GM23338 (cell line): Measurements from ENCODE around the gene LYPD4. TPM values are rescaled to one million over a fixed set of nuclear protein-coding genes. Genes with fewer than 3 reads are reported as not detected.
A peak's percentile ranks its signal among the peaks of the same experiment; 100 is the strongest.

Experiments used
- ATAC-seq: fragments of 200-7000 bp; cut with Tn5 transposase; 3 replicates; pipeline ENCODE4 v1.9.1; 2020
- DNase-seq: peaks from one replicate; pipeline ENCODE4 v3.0.0-alpha.2; 2015; ENCODE audit warnings: low spot score
- H2AFZ ChIP-seq: fragments of 200-600 bp; sonication (generic); 2 replicates; pipeline ENCODE4 v1.8.0; 2016; ENCODE audit warnings: antibody characterized with exemption, mild to moderate bottlenecking, moderate library complexity
- H3F3A ChIP-seq: fragments of 200-600 bp; sonication (generic); replicated peaks from 2 replicates; pipeline ENCODE4 v1.8.0; 2017; ENCODE audit warnings: antibody characterized with exemption, mixed run types, low read depth
- H3K27ac ChIP-seq: fragments of 200-600 bp; sonication (generic); 2 replicates; pipeline ENCODE4 v1.6.1; 2016; ENCODE audit warnings: low read depth
- H3K27me3 ChIP-seq: fragments of 200-600 bp; sonication (generic); 2 replicates; pipeline ENCODE4 v1.8.0; 2016; ENCODE audit warnings: mild to moderate bottlenecking, mixed run types, moderate library complexity; ENCODE audit not compliant: insufficient read depth
- H3K36me3 ChIP-seq: fragments of 200-600 bp; sonication (generic); 2 replicates; pipeline ENCODE4 v1.8.0; 2016; ENCODE audit warnings: mild to moderate bottlenecking; ENCODE audit not compliant: insufficient read depth
- H3K4me1 ChIP-seq: fragments of 200-600 bp; sonication (generic); 2 replicates; pipeline ENCODE4 v1.8.0; 2016; ENCODE audit warnings: mild to moderate bottlenecking, moderate library complexity; ENCODE audit not compliant: insufficient read depth
- H3K4me2 ChIP-seq: fragments of 200-600 bp; sonication (generic); 2 replicates; pipeline ENCODE4 v1.7.1; 2017; ENCODE audit warnings: mixed run types
- H3K4me3 ChIP-seq: fragments of 200-600 bp; sonication (generic); 2 replicates; pipeline ENCODE4 v1.6.1; 2016; ENCODE audit warnings: mixed run types
- H3K79me2 ChIP-seq: fragments of 200-600 bp; sonication (generic); replicated peaks from 2 replicates; pipeline ENCODE4 v1.8.0; 2017; ENCODE audit warnings: mild to moderate bottlenecking; ENCODE audit not compliant: insufficient read depth
- H3K9me2 ChIP-seq: fragments of 200-600 bp; sonication (generic); 2 replicates; pipeline ENCODE4 v1.8.0; 2017; ENCODE audit not compliant: insufficient read depth
- H4K20me1 ChIP-seq: fragments of 200-600 bp; sonication (generic); replicated peaks from 2 replicates; pipeline ENCODE4 v1.8.0; 2017; ENCODE audit warnings: mild to moderate bottlenecking; ENCODE audit not compliant: insufficient read depth
- H3K27ac Mint-ChIP-seq: 2 replicates; pipeline ENCODE4 v1.8.0; 2020; ENCODE audit warnings: inconsistent platforms, mild to moderate bottlenecking, moderate library complexity, mixed read lengths
- H3K27me3 Mint-ChIP-seq: 3 replicates; pipeline ENCODE4 v1.8.0; 2022; ENCODE audit warnings: low read depth, mild to moderate bottlenecking, moderate library complexity, mixed read lengths, inconsistent platforms; ENCODE audit not compliant: insufficient read depth, poor library complexity
- H3K36me3 Mint-ChIP-seq: 3 replicates; pipeline ENCODE4 v1.8.0; 2021; ENCODE audit warnings: low read depth, mild to moderate bottlenecking, inconsistent platforms, moderate library complexity, mixed read lengths
- H3K4me1 Mint-ChIP-seq: 3 replicates; pipeline ENCODE4 v1.8.0; 2020; ENCODE audit warnings: mild to moderate bottlenecking, inconsistent platforms, mixed read lengths
- H3K4me3 Mint-ChIP-seq: 3 replicates; pipeline ENCODE4 v1.8.0; 2021; ENCODE audit warnings: moderate library complexity, mild to moderate bottlenecking, inconsistent platforms, mixed read lengths
- H3K9me3 Mint-ChIP-seq: 3 replicates; pipeline ENCODE4 v1.8.0; 2020; ENCODE audit warnings: moderate library complexity, mild to moderate bottlenecking, inconsistent platforms, mixed read lengths
- CREB1 ChIP-seq: fragments of 250-450 bp; sonication (Bioruptor Pico); IDR thresholded peaks from 2 replicates; pipeline ENCODE4 v1.5.0; 2020; ENCODE audit warnings: low read depth, mild to moderate bottlenecking, moderate library complexity
- EZH2 ChIP-seq: fragments of 200-600 bp; sonication (generic); IDR thresholded peaks from one replicate; pipeline ENCODE4 v1.8.0; 2017; ENCODE audit warnings: antibody characterized with exemption, mild to moderate bottlenecking, low read depth; ENCODE audit not compliant: unreplicated experiment
- JUNB ChIP-seq: IDR thresholded peaks from one replicate; pipeline ENCODE4 v1.6.1; 2016; ENCODE audit warnings: antibody characterized with exemption; ENCODE audit not compliant: unreplicated experiment
- POLR2AphosphoS5 ChIP-seq: IDR thresholded peaks from 2 replicates; pipeline ENCODE4 v1.6.1; 2016; ENCODE audit warnings: antibody characterized with exemption, low read depth
- STAT1 ChIP-seq: IDR thresholded peaks from one replicate; pipeline ENCODE4 v1.6.1; 2016; ENCODE audit warnings: antibody characterized with exemption; ENCODE audit not compliant: unreplicated experiment
- ZNF331 ChIP-seq: fragments of 250-450 bp; sonication (Bioruptor Pico); IDR thresholded peaks from 2 replicates; pipeline ENCODE4 v1.5.0; 2020; ENCODE audit warnings: low read depth, mild to moderate bottlenecking, moderate library complexity
- polyA plus RNA-seq: library from polyadenylated mRNA; unstranded; fragments of >200 nt; fragmentation: Nextera tagmentation; extraction: Ambion mirVana; gene quantifications from 2 replicates; pipeline ENCODE4 v1.2.1, GENCODE V29; 2016
- total RNA-seq: library from RNA; depleted of rRNA; stranded (reverse); fragments of >200 nt; shearing (Covaris generic); gene quantifications from 2 replicates; pipeline ENCODE4 v1.2.3, GENCODE V29; 2014
- TF ChIP-seq, protein P1 (sequence below): IDR thresholded peaks from one replicate; pipeline ENCODE4 v1.6.1; 2018; ENCODE audit warnings: antibody characterized with exemption; ENCODE audit not compliant: unreplicated experiment
- TF ChIP-seq, protein P2 (sequence below): fragments of 250-450 bp; sonication (Bioruptor Pico); IDR thresholded peaks from 2 replicates; pipeline ENCODE4 v1.5.0; 2020; ENCODE audit warnings: mild to moderate bottlenecking, moderate library complexity
- TF ChIP-seq, protein P3 (sequence below), 2 experiments: fragments of 200-600 bp in 1 of 2; sonication (generic) in 1 of 2; conservative IDR thresholded peaks; 2 replicates each; pipeline versions ENCODE4 v1.5.1 to v1.6.1; 2016 to 2017; ENCODE audit warnings: antibody characterized with exemption in 2 of 2, low read depth in 2 of 2, mild to moderate bottlenecking in 2 of 2, moderate library complexity in 1 of 2

Gene LYPD4
- total and polyA plus RNA-seq, 2 experiments from 2014 or later: not detected

DNA sequence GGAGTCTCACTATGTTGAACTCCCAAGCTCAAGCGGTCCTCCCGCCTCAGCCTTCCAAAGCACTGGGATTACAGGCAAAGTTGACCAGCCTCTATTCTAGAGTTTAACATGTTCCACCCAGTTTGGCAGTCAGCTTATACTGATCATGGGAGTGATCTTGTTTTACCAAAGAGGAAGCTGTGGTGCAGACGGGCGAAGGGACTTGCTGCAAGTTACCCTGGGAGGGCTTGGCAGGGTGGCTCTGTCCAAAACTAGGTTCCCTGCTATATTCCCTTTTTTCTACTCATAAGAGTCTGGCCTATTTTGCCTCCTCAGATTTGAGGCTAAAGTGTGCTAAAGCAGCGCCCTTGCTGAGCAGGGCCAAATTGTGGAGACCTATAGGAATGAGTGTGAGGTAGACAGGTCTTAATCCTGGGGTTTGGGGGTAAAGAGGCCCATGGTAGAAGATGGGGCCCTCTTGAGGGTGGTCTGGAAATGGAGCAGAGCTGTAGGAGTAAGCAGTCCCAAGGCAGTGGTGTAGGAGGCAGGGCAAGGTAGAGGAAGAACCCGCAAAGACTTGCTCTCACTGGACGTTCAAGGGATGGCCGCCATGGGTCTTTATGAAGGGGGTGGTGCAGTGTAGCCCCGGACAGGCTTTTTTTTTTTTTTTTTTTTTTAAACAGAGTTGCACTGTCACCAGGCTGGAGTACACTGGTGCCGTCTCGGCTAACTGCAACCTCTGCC is 18.9 kb upstream of the LYPD4 start:
- H3K4me1 ChIP-seq: peaks cover 47% of the 10 kb centered on the region
- Mint-ChIP-seq H3K27ac (peak overlapping the region; percentile 94), H3K4me1 (peaks cover 47% of the 10 kb centered on the region), H3K27me3 (peaks cover 32% of the 10 kb centered on the region), H3K9me3 (peaks cover 3% of the 10 kb centered on the region; the same call in 1 of the 3 replicates), H3K36me3 (peaks cover 80% of the 10 kb centered on the region), H3K4me3 (peak overlapping the region; percentile 85)
- peaks cover 69% of the 10 kb centered on the region for H4K20me1 ChIP-seq
- DNase-seq (no peak), ATAC-seq (no peak)
- H3K9me2 ChIP-seq: no peaks in the 10 kb centered on the region
- H3K79me2 ChIP-seq: peaks cover 80% of the 10 kb centered on the region
- no peaks in the 10 kb centered on the region for H3K27me3 ChIP-seq
- no peak overlapping the region for H2AFZ ChIP-seq
- H3K36me3 ChIP-seq: peaks cover 71% of the 10 kb centered on the region
- peak overlapping the region; percentile 99 for H3K4me2 ChIP-seq
- H3F3A ChIP-seq: peaks cover 74% of the 10 kb centered on the region
- H3K27ac ChIP-seq: peak overlapping the region; percentile 98
- H3K4me3 ChIP-seq: peak overlapping the region; percentile 69
- TF ChIP-seq POLR2AphosphoS5: peak; percentile 24; the same call in 1 of the 2 replicates
- no peak for TF ChIP-seq STAT1

DNA sequence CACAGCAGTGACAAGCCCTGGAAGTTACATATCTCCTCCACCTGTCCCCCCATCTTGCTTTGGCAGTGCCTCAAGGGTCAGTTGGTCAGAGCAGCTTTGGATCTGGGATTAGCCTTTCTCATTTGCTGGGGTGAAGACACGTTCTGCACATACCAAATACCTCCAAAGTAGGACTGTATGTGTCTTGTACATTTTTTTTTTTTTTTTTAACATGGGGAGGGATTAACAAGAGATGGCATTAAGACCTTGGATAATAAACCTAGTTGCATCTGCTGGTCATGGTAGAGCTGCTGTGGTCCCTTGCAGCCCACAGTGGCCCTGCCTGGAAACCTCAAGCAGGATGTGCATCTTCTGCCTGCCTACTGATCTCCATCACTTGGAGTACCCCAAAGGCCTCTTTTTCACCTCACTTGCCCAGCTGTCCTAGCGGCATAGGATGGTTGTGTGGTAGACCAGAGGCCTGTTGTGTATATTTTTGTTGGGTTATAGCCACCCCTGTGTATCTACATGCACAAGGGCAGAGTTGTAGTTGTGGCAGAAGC is 18.0 kb upstream of the LYPD4 start:
- Histone ChIP-seq H3K4me1 (peaks cover 41% of the 10 kb centered on the region), H3K27ac (peak overlapping the region; percentile 98), H3K27me3 (no peaks in the 10 kb centered on the region), H3K36me3 (peaks cover 63% of the 10 kb centered on the region), H3K4me3 (peak overlapping the region; percentile 69), H2AFZ (no peak overlapping the region), H3F3A (peaks cover 65% of the 10 kb centered on the region), H4K20me1 (peaks cover 60% of the 10 kb centered on the region), H3K4me2 (peak overlapping the region; percentile 99), H3K9me2 (no peaks in the 10 kb centered on the region), H3K79me2 (peaks cover 72% of the 10 kb centered on the region)
- Mint-ChIP-seq H3K4me3 (peak overlapping the region; percentile 85), H3K9me3 (peaks cover 3% of the 10 kb centered on the region; the same call in 1 of the 3 replicates), H3K36me3 (peaks cover 72% of the 10 kb centered on the region), H3K27ac (peak overlapping the region; percentile 70; the same call in 1 of the 2 replicates), H3K4me1 (peaks cover 42% of the 10 kb centered on the region), H3K27me3 (peaks cover 28% of the 10 kb centered on the region)
- ATAC-seq: no peak
- DNase-seq: no peak
- TF ChIP-seq, protein P1, sequence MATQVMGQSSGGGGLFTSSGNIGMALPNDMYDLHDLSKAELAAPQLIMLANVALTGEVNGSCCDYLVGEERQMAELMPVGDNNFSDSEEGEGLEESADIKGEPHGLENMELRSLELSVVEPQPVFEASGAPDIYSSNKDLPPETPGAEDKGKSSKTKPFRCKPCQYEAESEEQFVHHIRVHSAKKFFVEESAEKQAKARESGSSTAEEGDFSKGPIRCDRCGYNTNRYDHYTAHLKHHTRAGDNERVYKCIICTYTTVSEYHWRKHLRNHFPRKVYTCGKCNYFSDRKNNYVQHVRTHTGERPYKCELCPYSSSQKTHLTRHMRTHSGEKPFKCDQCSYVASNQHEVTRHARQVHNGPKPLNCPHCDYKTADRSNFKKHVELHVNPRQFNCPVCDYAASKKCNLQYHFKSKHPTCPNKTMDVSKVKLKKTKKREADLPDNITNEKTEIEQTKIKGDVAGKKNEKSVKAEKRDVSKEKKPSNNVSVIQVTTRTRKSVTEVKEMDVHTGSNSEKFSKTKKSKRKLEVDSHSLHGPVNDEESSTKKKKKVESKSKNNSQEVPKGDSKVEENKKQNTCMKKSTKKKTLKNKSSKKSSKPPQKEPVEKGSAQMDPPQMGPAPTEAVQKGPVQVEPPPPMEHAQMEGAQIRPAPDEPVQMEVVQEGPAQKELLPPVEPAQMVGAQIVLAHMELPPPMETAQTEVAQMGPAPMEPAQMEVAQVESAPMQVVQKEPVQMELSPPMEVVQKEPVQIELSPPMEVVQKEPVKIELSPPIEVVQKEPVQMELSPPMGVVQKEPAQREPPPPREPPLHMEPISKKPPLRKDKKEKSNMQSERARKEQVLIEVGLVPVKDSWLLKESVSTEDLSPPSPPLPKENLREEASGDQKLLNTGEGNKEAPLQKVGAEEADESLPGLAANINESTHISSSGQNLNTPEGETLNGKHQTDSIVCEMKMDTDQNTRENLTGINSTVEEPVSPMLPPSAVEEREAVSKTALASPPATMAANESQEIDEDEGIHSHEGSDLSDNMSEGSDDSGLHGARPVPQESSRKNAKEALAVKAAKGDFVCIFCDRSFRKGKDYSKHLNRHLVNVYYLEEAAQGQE: no peak
- TF ChIP-seq, protein P2, sequence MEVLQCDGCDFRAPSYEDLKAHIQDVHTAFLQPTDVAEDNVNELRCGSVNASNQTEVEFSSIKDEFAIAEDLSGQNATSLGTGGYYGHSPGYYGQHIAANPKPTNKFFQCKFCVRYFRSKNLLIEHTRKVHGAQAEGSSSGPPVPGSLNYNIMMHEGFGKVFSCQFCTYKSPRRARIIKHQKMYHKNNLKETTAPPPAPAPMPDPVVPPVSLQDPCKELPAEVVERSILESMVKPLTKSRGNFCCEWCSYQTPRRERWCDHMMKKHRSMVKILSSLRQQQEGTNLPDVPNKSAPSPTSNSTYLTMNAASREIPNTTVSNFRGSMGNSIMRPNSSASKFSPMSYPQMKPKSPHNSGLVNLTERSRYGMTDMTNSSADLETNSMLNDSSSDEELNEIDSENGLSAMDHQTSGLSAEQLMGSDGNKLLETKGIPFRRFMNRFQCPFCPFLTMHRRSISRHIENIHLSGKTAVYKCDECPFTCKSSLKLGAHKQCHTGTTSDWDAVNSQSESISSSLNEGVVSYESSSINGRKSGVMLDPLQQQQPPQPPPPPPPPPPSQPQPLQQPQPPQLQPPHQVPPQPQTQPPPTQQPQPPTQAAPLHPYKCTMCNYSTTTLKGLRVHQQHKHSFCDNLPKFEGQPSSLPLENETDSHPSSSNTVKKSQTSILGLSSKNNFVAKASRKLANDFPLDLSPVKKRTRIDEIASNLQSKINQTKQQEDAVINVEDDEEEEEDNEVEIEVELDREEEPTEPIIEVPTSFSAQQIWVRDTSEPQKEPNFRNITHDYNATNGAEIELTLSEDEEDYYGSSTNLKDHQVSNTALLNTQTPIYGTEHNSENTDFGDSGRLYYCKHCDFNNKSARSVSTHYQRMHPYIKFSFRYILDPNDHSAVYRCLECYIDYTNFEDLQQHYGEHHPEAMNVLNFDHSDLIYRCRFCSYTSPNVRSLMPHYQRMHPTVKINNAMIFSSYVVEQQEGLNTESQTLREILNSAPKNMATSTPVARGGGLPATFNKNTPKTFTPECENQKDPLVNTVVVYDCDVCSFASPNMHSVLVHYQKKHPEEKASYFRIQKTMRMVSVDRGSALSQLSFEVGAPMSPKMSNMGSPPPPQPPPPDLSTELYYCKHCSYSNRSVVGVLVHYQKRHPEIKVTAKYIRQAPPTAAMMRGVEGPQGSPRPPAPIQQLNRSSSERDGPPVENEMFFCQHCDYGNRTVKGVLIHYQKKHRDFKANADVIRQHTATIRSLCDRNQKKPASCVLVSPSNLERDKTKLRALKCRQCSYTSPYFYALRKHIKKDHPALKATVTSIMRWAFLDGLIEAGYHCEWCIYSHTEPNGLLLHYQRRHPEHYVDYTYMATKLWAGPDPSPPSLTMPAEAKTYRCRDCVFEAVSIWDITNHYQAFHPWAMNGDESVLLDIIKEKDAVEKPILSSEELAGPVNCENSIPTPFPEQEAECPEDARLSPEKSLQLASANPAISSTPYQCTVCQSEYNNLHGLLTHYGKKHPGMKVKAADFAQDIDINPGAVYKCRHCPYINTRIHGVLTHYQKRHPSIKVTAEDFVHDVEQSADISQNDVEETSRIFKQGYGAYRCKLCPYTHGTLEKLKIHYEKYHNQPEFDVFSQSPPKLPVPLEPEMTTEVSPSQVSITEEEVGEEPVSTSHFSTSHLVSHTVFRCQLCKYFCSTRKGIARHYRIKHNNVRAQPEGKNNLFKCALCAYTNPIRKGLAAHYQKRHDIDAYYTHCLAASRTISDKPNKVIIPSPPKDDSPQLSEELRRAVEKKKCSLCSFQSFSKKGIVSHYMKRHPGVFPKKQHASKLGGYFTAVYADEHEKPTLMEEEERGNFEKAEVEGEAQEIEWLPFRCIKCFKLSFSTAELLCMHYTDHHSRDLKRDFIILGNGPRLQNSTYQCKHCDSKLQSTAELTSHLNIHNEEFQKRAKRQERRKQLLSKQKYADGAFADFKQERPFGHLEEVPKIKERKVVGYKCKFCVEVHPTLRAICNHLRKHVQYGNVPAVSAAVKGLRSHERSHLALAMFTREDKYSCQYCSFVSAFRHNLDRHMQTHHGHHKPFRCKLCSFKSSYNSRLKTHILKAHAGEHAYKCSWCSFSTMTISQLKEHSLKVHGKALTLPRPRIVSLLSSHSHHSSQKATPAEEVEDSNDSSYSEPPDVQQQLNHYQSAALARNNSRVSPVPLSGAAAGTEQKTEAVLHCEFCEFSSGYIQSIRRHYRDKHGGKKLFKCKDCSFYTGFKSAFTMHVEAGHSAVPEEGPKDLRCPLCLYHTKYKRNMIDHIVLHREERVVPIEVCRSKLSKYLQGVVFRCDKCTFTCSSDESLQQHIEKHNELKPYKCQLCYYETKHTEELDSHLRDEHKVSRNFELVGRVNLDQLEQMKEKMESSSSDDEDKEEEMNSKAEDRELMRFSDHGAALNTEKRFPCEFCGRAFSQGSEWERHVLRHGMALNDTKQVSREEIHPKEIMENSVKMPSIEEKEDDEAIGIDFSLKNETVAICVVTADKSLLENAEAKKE (CRISPR knock-in tag): no peak
- TF ChIP-seq ZNF331 (CRISPR knock-in tag): no peak
- TF ChIP-seq EZH2: no peak
- no peak for TF ChIP-seq CREB1 (CRISPR knock-in tag)
- no peak for TF ChIP-seq STAT1
- TF ChIP-seq JUNB: no peak
- TF ChIP-seq, protein P3, sequence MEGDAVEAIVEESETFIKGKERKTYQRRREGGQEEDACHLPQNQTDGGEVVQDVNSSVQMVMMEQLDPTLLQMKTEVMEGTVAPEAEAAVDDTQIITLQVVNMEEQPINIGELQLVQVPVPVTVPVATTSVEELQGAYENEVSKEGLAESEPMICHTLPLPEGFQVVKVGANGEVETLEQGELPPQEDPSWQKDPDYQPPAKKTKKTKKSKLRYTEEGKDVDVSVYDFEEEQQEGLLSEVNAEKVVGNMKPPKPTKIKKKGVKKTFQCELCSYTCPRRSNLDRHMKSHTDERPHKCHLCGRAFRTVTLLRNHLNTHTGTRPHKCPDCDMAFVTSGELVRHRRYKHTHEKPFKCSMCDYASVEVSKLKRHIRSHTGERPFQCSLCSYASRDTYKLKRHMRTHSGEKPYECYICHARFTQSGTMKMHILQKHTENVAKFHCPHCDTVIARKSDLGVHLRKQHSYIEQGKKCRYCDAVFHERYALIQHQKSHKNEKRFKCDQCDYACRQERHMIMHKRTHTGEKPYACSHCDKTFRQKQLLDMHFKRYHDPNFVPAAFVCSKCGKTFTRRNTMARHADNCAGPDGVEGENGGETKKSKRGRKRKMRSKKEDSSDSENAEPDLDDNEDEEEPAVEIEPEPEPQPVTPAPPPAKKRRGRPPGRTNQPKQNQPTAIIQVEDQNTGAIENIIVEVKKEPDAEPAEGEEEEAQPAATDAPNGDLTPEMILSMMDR (conservative IDR thresholded peaks at IDR 0.05; ENCODE audit: low read depth in 2 of 2): no peak
